Epithelial cell of esophagus (primary cell): ENCODE results near the gene MIA2.
"Not testable (repeated sequence)": the region's sequence is repeated elsewhere in the genome, so short reads cannot be mapped to it uniquely, and the experiment has no call there.

Source experiments
- DNase-seq: peaks from one replicate; pipeline ENCODE4 v3.0.0; 2010; ENCODE audit warnings: low read depth
- H3K4me3 ChIP-seq: 2 replicates; pipeline ENCODE4 v1.5.1; 2011; ENCODE audit warnings: mild to moderate bottlenecking, low read length, control low read depth
- CTCF ChIP-seq: IDR thresholded peaks from 2 replicates; pipeline ENCODE4 v1.5.1; 2011; ENCODE audit warnings: low read depth, mild to moderate bottlenecking, low read length, control low read depth, inconsistent platforms; ENCODE audit not compliant: insufficient read depth; ENCODE audit errors: missing control alignments

The MIA2 gene

GRCh38 chr14:39232554-39233415, 930 bp upstream of the MIA2 start:
- TF ChIP-seq CTCF = no peak
- DNase-seq = peak; percentile 38
- no peak overlapping the region for H3K4me3 ChIP-seq

GRCh38 chr14:39234986-39235385, 1.3 kb downstream of the MIA2 start:
- H3K4me3 ChIP-seq, DNase-seq: not testable (repeated sequence)

GRCh38 chr14:39235466-39235865, 1.8 kb downstream of the MIA2 start:
- H3K4me3 ChIP-seq, DNase-seq: not testable (repeated sequence)

- H3K4me3 ChIP-seq = no peak overlapping the region
- DNase-seq = no peak
- no peak for TF ChIP-seq CTCF
Measured at GRCh38 chr14:39240769-39241168, 7.1 kb downstream of the MIA2 start.

- DNase-seq = no peak
- no peak for TF ChIP-seq CTCF
- H3K4me3 ChIP-seq = no peak overlapping the region
Measured at GRCh38 chr14:39241637-39242036, 7.9 kb downstream of the MIA2 start.

- DNase-seq = peak; percentile 68
- H3K4me3 ChIP-seq = no peak overlapping the region
- TF ChIP-seq CTCF = no peak
Measured at GRCh38 chr14:39243831-39244230, 10.1 kb downstream of the MIA2 start.

- no peak for TF ChIP-seq CTCF
- H3K4me3 ChIP-seq = no peak overlapping the region
- peak; percentile 46 for DNase-seq
Measured at GRCh38 chr14:39246618-39247017, 12.9 kb downstream of the MIA2 start.

GRCh38 chr14:39247256-39247655, 13.5 kb downstream of the MIA2 start:
- DNase-seq = peak; percentile 91
- TF ChIP-seq CTCF = no peak
- no peak overlapping the region for H3K4me3 ChIP-seq
